Measurements from ENCODE around the gene ELMOD2.

The ELMOD2 gene

DNA sequence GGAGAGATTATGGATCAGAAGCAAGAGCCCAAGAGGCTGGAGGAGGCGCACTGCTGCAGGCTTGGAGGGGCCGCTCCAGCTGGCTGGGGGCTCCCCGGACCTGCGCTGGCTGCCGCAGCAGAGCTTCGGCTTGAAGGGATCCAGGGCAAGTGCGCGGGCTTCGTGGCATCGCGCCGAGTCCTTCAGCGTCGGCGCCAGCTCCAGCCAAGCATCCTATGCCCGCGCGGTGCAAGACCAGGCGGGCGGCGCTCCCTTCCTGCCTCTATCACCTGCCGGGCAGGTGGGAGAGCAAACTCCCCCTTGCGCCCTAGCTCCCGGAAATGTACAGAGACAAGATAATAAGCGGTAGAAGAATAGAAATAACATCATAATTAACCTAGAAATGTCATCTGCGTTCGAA is 55.3 kb downstream of the ELMOD2 start:
- no peak for DNase-seq (ENCODE audit: extremely low read depth in 1 of 2, low read depth in 1 of 2)

DNA sequence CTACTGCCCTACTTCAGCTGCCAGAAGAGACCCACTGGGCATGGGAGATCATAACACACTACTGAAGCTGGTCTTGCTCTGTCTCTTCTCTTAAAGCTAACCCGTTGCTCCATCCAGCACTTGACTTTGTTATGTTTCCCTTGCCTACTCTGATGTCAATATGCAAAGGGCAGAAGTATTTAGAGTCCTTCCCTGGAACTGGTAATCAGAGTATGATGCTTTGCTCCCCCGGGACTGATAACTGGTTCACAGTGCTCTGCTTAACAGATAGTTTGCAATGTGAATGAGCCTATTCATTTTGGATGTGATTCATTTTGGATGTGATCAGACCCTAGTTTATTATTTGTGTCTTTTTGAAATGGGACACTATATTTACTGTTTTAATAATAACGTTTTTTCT is 57.1 kb downstream of the ELMOD2 start:
- DNase-seq (ENCODE audit: extremely low read depth in 1 of 2, low read depth in 1 of 2) = no peak

DNA sequence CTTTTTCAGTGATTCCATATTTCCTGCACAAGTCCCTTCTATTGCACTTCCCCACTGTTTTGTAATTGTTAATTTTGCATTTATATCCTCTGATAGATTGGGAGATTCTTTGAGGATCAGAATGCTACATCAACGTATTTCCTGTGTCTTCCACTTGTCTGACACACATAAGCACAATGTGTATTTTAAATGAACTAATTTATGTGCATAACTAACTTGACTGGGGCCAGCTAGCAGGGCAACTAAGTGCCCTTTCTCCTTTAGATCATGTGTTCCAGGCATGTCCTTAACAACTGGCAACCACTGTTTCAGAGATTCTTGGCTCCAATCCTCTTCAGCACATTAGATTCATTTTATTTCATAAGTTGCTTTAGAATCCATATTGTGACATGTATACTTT is 60.5 kb downstream of the ELMOD2 start:
- no peak for DNase-seq (ENCODE audit: extremely low read depth in 1 of 2, low read depth in 1 of 2)

DNA sequence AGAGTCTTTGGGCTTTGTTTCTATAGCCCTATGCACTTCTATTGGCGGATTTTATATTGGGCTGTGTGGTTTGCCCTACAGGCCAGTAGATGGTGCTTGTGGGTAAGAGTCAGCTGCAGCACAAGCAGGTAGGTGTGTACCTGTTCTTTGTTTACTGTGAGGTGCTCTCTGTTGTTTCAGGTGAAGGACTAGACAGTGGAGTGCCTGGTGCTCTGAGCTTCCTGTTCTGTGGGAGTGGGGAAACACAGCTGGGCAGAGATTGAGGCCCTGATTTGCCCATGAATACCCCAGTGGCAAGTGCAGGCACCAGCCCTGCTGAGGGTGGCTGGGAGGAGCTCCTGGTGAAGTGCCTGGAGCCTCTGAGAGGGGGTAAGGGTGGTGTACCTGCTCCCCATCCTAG is 71.1 kb downstream of the ELMOD2 start:
- DNase-seq (ENCODE audit: extremely low read depth in 1 of 2, low read depth in 1 of 2) = no peak

DNA sequence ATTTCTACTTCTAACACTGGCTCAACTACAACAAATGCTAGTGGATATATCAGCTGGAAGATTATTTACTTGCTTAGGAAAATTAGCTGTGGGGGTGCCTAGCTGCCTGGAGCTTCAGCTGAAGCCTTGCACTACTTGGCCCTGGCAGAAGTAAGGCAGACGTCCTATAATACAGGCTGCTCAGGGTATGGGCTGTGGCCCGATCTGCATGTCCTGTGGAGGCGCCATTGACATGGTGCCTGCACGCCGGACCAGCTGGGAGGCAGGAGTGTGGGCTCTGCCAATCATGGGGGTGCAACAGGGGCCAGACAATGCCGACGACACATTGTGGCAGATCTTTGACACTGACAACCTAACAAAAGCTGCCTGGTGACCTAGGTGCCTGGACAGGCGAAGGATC is 76.4 kb downstream of the ELMOD2 start:
- no peak for DNase-seq (ENCODE audit: extremely low read depth in 1 of 2, low read depth in 1 of 2)

DNA sequence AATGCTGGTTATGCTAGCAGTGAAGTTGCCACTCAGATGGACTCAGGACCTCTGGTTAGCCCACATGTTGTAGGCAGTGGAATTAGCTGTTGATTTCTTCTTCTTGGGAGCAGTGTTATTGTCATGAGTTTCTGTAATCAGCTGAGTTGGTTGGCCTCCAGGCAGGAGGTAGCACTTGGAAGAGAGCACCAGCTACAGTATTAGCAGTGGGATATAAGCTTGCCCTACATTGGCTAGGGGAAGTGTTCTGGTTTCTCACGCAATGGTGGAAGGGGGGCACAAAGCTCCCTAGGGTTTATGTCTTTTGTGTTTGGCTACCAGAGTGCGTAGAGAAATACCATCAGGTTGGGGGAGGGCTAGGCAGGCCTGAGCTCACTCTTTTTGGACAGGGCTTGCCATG is 78.7 kb downstream of the ELMOD2 start:
- no peak for DNase-seq (ENCODE audit: extremely low read depth in 1 of 2, low read depth in 1 of 2)

DNA sequence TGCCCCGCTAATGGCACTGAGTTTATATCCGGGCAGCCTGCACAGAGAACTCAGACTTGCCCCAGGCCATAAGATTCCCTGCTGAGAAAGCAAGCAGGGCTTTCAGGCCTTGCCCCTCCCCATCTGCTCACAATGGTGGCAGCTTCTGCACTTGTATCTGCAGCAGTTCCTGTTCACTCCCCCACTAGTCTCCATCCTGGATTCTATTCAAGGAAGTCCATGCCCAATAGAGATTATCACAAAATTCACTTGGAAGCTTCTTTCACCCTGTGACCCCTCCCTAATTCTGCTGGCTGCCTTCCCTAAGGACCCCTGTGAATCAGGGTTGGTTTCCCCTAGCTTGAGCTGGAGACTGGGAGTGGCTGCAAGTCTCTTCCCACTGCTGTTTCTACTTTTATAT is 79.3 kb downstream of the ELMOD2 start:
- no peak for DNase-seq (ENCODE audit: extremely low read depth in 1 of 2, low read depth in 1 of 2)
